HAP-1 (cell line): Measurements from ENCODE around the gene ANKFN1.

Experiments
- DNase-seq, 2 experiments: peaks; one replicate each; pipeline ENCODE4 v3.0.0-alpha.2; 2016 to 2020; ENCODE audit warnings: low spot score in 2 of 2
- H3K27me3 ChIP-seq: fragments of 250-450 bp; sonication (Bioruptor Pico); 2 replicates; pipeline ENCODE4 v1.5.1; 2020; ENCODE audit warnings: low read depth, mild to moderate bottlenecking, moderate library complexity
- H3K36me3 ChIP-seq: fragments of 250-450 bp; sonication (Bioruptor Pico); replicated peaks from 2 replicates; pipeline ENCODE4 v1.5.1; 2020; ENCODE audit warnings: mild to moderate bottlenecking
- H3K4me1 ChIP-seq: fragments of 250-450 bp; sonication (Bioruptor Pico); 2 replicates; pipeline ENCODE4 v1.5.1; 2020; ENCODE audit warnings: mild to moderate bottlenecking
- H3K4me3 ChIP-seq: fragments of 250-450 bp; sonication (Bioruptor Pico); 2 replicates; pipeline ENCODE4 v1.5.1; 2020; ENCODE audit warnings: mild to moderate bottlenecking, moderate library complexity
- H3K9me3 ChIP-seq: fragments of 250-450 bp; sonication (Bioruptor Pico); 2 replicates; pipeline ENCODE4 v1.5.1; 2020; ENCODE audit warnings: mild to moderate bottlenecking, moderate library complexity
- in situ Hi-C: fragments of 300-500 bp; cut with MboI; formaldehyde crosslinking; loops from 3 replicates; pipeline ENCODE4 v1.14.3; 2020; ENCODE audit warnings: low sequenced_read_pairs, inconsistent platforms, mixed read lengths

The ANKFN1 gene

DNA sequence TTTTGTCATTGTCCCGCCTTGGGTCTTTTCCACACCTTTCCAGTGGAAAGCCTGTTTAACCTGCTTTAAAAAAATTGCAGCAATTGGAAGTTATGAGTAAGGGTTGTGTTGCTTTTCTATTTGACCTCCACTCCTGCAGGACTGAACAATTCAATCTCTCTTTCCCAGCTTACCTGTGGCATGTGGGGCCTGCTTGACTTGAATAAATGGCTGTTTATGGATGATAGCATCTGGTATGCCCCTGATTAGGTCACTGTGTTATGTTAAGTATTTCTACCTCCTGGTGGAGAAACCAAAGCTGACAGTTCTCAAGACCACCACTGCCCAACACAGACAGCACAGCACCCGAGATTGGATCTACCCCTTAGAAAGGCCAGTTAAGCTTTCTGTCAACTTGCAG is 375.4 kb downstream of the ANKFN1 start:
- in situ Hi-C loops: no loop called here
- DNase-seq: no peak
- H3K4me3 ChIP-seq: no peak overlapping the region
- 0 out of 2 replicates have a peak, but pooled peaks cover 3% of the 10 kb centered on the region for H3K27me3 ChIP-seq
- H3K4me1 ChIP-seq: no peaks in the 10 kb centered on the region
- H3K36me3 ChIP-seq: no peaks in the 10 kb centered on the region
- H3K9me3 ChIP-seq: no peaks in the 10 kb centered on the region

DNA sequence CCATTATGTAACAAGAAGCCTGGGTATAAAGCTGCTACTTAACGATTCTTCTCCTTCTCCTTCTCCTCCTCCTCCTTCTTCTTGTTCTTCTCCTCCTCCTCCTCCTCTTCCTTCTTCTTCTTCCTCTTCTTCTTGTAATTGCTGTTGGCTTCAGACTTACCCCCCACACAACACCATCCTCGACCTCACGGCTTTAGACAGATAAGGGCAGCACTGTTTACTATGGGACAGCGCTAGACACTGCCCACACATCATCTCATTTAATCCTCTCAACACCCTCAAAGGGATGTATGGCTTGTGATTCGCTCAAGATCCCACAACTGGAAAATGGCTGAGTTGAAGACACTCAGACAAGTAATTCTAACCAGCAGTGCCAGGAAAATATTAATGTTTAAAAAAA is 379.7 kb downstream of the ANKFN1 start:
- H3K27me3 ChIP-seq: no peaks in the 10 kb centered on the region
- no peaks in the 10 kb centered on the region for H3K9me3 ChIP-seq
- H3K4me1 ChIP-seq: no peaks in the 10 kb centered on the region
- no peaks in the 10 kb centered on the region for H3K36me3 ChIP-seq
- no peak for DNase-seq
- no peak overlapping the region for H3K4me3 ChIP-seq
- in situ Hi-C loops: no loop called here

DNA sequence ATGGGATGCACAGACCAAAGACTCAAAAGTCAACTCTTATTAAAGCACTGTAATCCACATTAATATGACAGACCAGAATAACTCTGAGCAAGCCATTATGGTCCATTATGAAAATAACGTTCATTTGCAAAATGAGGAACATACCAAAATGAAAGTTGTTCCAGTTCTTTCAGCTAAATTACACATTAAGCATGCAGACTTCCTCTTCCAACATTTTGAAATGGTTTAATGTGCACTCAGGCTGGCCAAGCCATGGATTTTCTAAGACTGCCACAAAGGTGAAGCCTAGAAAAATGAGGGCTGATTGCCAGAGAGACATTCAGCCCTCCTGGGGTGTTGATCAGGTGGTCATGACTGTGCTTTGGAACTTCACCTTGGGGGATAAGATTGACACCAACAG is 383.5 kb downstream of the ANKFN1 start:
- H3K4me1 ChIP-seq: no peaks in the 10 kb centered on the region
- no peaks in the 10 kb centered on the region for H3K36me3 ChIP-seq
- DNase-seq: no peak
- no peak overlapping the region for H3K4me3 ChIP-seq
- H3K27me3 ChIP-seq: 0 out of 2 replicates have a peak, but pooled peaks cover 2% of the 10 kb centered on the region
- in situ Hi-C loops: no loop called here
- no peaks in the 10 kb centered on the region for H3K9me3 ChIP-seq

DNA sequence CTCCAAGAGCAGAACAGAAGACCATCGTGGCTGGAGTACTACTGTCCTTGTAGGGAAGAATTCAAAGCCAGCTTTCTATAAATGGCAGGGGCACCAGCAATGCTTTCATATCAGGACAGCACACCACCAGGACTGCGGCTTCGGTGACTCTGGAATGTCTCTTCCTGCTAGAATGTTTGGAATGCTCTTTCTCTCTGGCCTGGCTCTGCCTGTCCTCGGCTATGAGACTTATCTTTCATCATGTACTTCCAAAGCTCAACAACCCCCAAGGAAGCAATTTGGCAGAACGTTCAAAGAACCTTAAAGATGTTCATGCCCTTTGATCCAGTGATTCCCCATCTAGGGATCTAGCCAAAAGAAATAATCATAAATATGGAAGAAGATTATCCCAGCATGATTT is 387.6 kb downstream of the ANKFN1 start:
- in situ Hi-C loops: no loop called here
- H3K36me3 ChIP-seq: no peaks in the 10 kb centered on the region
- 0 out of 2 replicates have a peak, but pooled peaks cover 2% of the 10 kb centered on the region for H3K27me3 ChIP-seq
- H3K4me1 ChIP-seq: no peaks in the 10 kb centered on the region; the same call in 1 of the 2 replicates
- DNase-seq: no peak
- no peak overlapping the region for H3K4me3 ChIP-seq
- no peaks in the 10 kb centered on the region for H3K9me3 ChIP-seq

DNA sequence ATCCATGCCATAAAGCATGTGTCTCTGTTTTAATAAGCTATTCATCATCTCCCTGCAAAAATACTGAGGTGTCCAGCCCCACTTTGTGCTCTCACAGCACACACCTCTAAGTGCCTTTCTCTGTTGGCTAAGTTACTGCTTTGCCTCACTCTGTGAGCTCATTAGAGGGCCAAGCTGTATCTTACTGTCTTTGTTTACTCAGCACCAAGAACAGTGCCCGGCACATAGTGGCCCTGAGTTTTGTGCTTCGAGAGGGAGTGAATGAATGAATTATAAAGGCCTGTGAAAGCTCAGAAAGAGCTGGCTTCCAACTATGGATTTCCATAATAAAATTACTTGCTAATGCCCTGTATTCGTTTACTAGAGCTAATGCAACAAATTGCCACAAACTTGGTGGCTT is 390.0 kb downstream of the ANKFN1 start:
- Histone ChIP-seq H3K4me1 (no peaks in the 10 kb centered on the region; the same call in 1 of the 2 replicates), H3K9me3 (no peaks in the 10 kb centered on the region), H3K27me3 (0 out of 2 replicates have a peak, but pooled peaks cover 2% of the 10 kb centered on the region), H3K4me3 (no peak overlapping the region), H3K36me3 (no peaks in the 10 kb centered on the region)
- in situ Hi-C loops: no loop called here
- DNase-seq: no peak

DNA sequence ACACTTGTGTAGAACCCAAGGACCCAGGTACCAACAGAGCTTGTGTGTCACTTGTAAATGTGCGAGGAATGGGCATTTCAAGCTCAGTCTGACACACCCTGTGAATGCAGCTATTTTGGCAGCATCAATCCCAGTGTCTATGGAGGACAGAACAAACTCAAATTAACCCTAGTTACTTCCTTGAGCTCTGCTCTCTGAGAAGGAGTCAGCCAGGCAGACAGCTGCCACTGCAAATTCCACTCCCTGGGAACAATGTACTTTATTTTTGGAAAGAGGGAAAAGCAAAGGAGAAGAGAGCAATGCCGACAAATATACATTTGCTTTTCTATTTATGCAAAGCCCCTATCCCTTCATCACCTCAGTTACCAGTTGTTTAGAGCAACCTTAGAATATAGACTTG is 391.8 kb downstream of the ANKFN1 start:
- no peaks in the 10 kb centered on the region for H3K36me3 ChIP-seq
- in situ Hi-C loops: no loop called here
- no peak overlapping the region for H3K4me3 ChIP-seq
- no peaks in the 10 kb centered on the region; the same call in 1 of the 2 replicates for H3K4me1 ChIP-seq
- H3K9me3 ChIP-seq: no peaks in the 10 kb centered on the region
- H3K27me3 ChIP-seq: 0 out of 2 replicates have a peak, but pooled peaks cover 2% of the 10 kb centered on the region
- no peak for DNase-seq

DNA sequence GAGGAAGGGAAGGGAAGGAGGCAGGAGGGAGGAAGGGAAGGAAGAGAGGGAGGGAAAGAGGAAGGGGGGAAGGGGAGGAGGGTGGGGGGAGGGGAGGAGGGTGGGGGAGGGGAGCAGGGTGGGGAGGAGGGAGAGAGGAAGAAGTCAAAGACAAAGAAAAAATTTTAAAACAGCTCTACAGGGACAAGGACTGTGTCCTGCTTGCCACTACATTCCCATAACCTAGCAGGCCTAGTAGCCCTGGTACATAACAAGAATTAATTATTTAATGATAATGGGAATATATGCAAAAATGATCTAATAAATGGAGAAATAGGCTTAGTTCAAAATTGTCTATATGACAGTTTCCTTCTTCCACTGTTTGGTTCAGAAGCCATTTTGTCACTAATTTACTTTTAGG is 392.7 kb downstream of the ANKFN1 start:
- Histone ChIP-seq H3K4me3 (no peak overlapping the region), H3K4me1 (no peaks in the 10 kb centered on the region; the same call in 1 of the 2 replicates), H3K27me3 (0 out of 2 replicates have a peak, but pooled peaks cover 2% of the 10 kb centered on the region), H3K9me3 (no peaks in the 10 kb centered on the region), H3K36me3 (no peaks in the 10 kb centered on the region)
- no peak for DNase-seq
- in situ Hi-C loops: no loop called here

DNA sequence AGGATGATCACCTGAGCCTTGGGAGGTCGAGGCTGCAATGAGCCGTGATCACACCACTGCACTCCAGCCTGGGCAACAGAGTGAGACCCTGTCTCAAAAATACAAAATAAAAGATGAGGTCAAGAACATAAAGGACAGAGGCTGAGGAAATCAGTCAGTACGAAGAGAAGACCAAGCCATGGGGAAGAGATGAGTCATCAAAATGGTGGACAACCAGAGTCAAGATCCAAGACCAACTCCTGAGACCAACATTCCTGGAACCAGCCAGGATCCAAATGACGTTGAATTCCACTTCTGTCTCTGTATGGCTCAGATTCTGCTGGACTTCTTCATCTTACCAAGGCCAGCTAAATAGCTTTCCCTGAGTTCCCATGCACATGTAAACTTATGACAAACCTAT is 395.4 kb downstream of the ANKFN1 start:
- no peaks in the 10 kb centered on the region for H3K36me3 ChIP-seq
- H3K27me3 ChIP-seq: no peaks in the 10 kb centered on the region
- DNase-seq: no peak
- no peaks in the 10 kb centered on the region for H3K9me3 ChIP-seq
- no peaks in the 10 kb centered on the region; the same call in 1 of the 2 replicates for H3K4me1 ChIP-seq
- in situ Hi-C loops: no loop called here
- H3K4me3 ChIP-seq: no peak overlapping the region

DNA sequence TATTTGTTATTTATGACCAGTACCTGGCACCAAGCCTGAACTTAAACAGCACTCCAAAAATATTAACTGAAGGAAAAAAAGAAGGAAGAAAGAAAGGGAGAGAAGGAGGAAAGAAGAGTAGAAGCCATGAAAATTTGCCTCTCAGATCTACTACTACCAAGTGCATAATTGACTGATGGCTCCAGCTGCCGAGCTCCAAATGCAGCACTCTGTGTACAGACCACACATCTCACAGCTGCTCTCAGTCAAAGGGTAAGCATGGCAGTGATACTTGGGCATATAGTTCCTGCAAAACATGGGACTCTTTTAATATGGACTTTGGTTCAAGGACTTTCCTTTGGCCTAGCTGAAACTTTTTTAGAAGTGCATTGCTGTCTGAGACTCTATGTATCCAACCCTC is 396.2 kb downstream of the ANKFN1 start:
- H3K9me3 ChIP-seq: no peaks in the 10 kb centered on the region
- no peaks in the 10 kb centered on the region for H3K4me1 ChIP-seq
- in situ Hi-C loops: no loop called here
- H3K36me3 ChIP-seq: no peaks in the 10 kb centered on the region
- H3K4me3 ChIP-seq: no peak overlapping the region
- no peak for DNase-seq
- H3K27me3 ChIP-seq: no peaks in the 10 kb centered on the region

DNA sequence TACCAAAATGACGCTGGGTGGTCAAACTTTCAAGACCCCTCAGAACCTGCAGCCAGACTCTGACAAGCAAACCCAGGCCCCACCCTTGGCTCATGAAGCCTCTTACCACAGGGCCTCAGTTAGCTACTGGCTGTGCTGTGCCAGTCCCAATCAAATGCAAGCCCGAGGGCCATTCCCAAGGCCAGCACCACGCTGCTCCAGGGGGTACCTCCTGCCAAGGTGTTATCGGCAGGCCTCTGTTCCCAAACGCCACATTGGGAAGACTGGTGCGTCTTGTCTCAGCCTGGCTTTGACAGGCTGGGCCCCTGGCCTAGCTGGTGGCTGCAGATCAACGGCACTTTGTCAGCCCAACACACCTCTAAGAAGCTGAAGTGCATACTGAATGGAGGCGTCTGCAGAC is 404.4 kb downstream of the ANKFN1 start:
- Histone ChIP-seq H3K4me1 (no peaks in the 10 kb centered on the region; the same call in 1 of the 2 replicates), H3K27me3 (no peaks in the 10 kb centered on the region), H3K36me3 (no peaks in the 10 kb centered on the region), H3K9me3 (no peaks in the 10 kb centered on the region), H3K4me3 (no peak overlapping the region)
- in situ Hi-C loops: no loop called here
- DNase-seq: no peak

DNA sequence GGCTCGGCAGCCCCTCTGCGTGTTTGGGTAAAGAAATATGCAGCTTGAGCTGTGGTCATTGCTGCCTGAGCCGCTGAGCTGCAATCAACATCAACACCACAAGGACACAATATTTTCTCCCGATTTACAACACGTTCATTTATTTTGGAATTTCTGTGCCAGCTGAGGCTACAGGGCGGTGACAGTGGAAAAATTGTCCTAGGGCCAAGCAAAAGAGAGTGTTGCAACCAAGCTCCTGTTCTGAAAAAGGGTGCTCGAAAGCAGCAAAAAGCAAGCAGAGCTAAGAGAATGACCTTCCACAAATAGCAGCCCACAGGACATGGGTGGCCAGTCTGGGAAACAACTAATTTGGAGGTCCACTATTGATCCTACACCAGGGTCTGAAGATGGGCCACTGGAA is 404.8 kb downstream of the ANKFN1 start:
- H3K36me3 ChIP-seq: no peaks in the 10 kb centered on the region
- H3K4me1 ChIP-seq: no peaks in the 10 kb centered on the region; the same call in 1 of the 2 replicates
- no peak for DNase-seq
- H3K4me3 ChIP-seq: no peak overlapping the region
- H3K9me3 ChIP-seq: no peaks in the 10 kb centered on the region
- in situ Hi-C loops: no loop called here
- no peaks in the 10 kb centered on the region for H3K27me3 ChIP-seq
